HTR-8/SVneo (cell line): ENCODE data around the gene CD83.
A peak's percentile ranks its signal among the peaks of the same experiment; 100 is the strongest.

Experiments used
- DNase-seq: peaks from one replicate; pipeline ENCODE4 v3.0.0; 2011; ENCODE audit warnings: low spot score, mixed read lengths; ENCODE audit not compliant: insufficient read length
- FAIRE-seq: peaks from 2 replicates; lab custom pipeline; 2011; peaks lifted over from hg19 to GRCh38; lab: Jason Lieb, UNC

CD83 gene

DNA sequence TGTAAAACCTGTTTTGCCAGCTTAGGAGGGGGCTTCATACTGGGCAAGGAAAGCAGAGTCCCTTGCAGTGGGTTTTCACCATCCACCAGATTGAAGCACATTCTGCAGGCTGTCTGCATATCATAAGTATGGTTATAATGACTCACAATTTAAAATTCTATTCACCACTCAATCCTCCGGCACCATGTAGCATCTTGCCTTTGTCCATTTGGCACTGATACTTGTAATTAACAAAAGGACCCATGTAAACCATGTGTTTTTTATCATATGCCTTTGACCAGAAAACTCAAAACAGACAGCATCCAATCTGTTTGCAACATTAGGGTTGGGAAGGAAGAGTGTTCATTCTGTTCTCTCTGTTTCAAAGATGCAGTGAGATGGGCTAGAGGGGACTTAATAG, 3.0 kb downstream of the CD83 start:
- DNase-seq (no peak), FAIRE-seq (no peak)

DNA sequence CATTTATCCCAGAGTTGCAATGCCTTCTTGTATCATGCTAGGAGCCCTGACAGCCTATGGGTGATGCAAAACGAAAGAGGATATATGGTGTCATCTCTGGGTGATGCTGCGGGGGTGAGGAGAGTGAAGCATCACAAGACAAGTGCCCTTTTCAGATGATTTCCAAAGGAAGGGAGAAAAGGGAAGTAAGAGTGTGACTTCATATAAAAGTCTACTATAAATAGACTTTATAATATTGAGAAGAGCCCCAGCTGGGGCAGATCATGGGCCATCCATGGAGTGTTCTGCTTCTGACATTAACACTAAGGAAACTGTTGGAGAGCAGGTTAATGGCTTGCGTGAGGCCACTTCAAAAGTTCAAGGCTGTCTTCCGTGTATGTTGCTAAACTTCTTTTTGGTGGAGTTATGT, 4.4 kb downstream of the CD83 start:
- DNase-seq = no peak
- FAIRE-seq = no peak

DNA sequence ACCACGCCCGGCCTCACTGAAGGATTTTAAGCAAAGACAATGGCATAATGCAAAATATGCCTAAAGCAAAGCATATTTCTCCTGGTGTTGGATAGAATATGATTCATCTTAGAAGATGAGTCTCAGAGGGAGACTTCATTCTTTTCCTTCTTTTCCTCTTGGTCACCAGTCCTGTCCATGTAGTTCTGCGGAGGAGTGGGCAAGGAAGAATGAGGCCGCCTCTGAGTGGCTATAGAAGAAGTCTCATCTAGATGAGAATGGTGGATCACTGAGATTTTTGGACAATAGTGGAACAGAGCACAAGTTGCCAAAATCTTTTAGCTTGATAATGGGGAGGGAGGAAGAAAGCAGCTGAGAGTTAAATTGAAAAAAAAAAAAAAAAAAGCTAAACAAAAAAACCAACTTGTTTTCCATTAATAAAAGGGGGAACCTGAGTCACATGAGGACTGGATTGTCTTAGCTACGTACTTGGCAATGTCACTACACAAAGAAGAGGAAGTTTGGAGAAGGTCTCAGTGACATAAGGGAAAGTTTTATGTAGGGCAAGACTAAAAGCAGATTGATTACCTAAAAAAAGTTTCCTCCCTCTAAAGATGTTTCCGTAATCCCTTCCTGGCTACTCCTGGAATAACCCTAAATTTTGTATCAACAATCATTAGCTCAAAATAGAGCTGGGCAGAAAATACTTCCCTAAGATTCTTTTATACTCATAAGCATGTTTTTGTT, 6.0 kb downstream of the CD83 start:
- FAIRE-seq (no peak), DNase-seq (no peak)

DNA sequence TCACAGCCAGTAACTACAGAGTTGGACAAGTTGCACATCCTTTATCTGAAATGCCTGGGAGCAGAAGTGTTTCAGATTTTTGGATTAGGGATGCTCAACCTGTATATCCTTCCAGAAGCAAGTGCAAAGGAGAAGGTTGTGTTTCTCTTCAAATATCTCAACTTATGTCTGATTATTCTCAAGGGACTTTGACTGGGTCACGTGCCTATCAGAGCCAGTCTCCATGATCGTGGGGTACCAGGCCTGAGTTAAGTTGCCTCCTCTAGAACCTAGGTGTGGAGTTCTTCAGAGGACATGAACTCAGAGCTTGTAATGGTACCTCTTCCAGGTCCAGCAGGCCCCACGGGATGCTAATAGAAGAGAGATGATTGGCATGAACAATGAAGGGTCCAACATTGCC, 7.8 kb downstream of the CD83 start:
- DNase-seq = no peak
- no peak for FAIRE-seq

DNA sequence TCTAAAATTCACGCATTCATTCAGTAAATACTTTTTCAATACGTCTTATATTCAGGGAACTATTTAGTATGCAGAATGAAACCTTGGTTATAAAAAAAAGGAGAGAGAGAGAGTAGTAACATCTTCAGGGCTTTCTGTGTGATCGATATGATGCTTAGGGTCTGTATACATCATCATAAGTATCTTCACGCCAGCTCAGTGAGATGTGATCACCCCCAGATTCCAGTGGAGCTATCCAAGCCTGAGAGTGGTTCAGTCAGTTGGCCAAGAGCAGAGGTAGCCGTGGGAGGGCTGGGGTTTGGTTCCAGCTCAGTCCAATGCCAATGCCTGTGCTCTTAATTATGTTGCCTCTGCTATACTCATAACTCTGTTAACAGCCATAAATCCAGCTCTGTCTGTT, 8.6 kb downstream of the CD83 start:
- no peak for FAIRE-seq
- DNase-seq = no peak

DNA sequence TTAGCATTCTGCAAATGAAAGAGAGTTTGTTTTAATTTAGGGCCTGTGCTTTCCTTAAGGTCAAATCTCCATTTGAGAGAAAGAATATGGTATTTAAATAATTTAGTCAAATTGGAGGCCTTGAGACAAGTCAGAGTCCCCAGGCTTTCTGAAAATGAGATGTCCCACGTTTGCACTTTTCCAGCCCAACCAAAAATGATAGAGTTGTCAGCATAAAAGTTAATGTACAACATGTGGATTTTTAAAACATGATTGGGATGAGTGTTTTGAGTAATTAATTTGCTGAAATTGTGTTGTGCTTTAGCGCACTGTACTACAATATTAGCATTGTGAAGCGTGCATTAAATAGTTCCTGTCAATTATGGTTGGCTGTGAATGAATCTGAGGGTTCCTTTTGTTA, 10.0 kb downstream of the CD83 start:
- DNase-seq (no peak), FAIRE-seq (no peak)

DNA sequence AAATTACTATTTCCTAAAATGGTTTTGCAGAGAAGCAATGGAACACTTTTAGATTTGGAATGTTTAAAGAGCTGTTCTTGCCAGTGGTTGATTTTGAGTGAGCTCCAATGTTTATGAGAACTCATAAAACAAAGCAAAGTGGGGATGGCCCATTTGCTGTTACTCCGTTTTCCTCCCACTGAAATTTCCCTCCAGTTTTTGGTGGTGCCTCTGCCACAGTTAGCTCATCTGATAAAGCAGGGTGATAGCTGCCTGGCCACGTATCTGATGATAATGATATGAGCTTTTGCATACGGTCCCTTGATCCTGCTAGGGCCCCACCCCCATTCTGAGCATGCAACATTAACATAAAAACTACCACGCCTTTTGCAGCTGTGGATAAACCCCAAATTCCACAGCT, 10.4 kb downstream of the CD83 start:
- no peak for FAIRE-seq
- DNase-seq = no peak

DNA sequence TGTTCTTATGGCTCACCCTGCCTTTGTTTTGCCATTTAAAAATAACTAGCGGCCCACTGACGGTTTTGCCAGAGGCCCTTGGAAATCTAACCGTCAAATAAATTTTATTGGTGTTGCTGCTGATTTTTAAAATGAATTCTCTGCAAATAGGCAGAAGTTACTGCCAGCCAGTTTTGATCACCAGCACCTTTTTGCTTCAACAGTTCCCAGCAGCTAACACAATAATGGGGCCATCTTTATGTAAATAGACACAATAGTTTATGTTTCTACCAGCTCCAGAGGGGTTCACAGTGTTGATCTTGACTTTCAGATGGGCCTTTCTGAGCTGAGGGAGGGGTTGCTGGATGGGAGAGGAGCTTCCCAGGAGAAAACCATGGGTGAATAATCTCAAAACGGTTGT, 11.2 kb downstream of the CD83 start:
- DNase-seq (no peak), FAIRE-seq (no peak)

DNA sequence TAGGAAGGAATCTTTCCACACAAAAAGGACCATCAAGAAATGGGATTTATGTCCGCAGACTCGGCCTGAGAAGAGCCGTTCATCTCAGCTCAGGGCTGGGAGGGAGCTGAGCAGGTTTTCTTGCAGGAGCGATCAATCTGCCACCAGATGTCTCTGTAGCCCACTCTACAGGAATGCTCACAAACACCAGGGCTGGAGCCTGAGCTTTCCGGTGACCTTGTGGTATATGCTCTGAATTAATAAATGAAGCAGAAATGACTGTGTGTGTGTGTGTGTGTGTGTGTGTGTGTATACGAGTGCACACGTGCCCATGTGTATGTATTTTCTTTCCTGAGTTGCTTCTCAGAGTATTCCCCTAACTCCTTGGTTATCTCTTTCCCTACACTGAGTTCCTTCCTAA, 12.0 kb downstream of the CD83 start:
- FAIRE-seq (no peak), DNase-seq (peak; percentile 73)

DNA sequence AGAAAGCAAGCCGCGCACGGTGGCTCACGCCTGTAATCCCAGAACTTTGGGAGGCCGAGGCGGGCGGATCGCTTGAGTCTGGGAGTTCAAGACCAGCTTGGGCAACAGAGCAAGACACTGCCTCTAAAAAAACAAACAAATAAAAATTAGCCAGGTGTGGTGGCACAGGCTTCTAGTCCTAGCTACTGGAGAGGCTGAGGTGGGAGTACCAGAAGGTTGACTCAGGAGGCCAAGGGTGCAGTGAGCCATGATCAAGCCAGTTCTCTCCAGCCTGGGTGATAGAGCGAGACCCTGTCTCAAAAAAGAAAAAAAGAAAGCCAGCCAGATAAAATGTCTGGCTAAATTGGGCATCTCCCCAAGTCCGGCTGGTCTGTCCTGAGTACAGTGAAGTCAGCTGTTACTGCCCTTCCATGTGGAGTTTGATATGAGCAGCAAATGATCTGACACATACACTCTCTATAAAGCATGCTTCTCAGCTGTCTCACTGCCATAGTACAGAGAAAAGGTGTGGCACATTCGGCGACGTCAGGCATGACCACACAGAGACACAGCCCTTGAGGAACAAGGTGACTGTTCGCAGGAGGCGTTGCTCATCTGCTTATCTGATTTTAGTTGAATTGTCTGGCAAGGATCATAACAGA, 13.0 kb downstream of the CD83 start:
- DNase-seq (no peak), FAIRE-seq (peak; percentile 13)

DNA sequence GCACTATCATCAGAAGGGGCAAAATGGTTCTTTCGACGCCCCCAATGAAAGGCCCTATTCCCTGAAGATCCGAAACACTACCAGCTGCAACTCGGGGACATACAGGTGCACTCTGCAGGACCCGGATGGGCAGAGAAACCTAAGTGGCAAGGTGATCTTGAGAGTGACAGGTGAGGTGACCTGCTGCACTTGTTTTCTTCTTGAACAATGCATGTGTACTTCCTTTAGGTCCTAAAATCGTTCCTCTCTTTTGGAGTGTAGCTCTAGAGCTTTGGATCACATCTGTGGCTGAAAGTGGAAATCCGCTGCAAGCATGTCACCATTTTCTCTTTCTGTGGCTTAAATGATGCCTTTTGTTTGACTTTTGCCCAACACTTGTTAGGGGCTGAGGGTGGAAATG, 14.0 kb downstream of the CD83 start:
- FAIRE-seq (no peak), DNase-seq (no peak)

DNA sequence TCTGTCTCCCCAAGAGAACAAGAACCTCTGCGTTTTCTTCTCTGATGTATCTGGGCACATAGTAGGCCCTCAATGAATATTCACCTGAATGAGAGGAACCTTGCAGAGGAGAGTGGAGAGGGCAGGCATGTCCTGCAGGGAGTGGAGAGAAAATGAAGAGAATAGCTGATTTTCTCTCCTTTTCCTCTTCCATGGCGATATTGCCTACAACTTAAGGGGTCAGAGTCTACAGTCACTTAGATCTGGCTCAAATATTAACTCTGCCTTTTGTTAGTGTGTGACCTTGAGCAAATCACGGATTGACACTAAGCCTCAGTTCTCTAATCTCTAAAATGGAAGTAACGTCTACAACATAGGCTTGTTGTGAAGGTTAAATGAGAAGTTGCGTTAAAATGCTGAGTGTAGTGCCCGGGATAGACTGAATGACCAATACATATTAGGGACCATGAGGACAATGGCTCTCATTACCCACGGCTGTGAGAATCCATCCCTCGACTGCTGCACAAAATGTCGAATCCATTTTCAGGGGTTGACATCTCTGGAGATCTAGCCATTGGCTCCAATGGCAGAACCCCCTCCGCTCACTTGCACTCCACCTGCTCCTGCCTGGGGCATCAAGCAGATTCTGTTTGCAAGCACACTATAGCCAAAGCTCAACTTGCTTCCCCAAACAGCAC, 14.8 kb downstream of the CD83 start:
- DNase-seq (no peak), FAIRE-seq (no peak)

DNA sequence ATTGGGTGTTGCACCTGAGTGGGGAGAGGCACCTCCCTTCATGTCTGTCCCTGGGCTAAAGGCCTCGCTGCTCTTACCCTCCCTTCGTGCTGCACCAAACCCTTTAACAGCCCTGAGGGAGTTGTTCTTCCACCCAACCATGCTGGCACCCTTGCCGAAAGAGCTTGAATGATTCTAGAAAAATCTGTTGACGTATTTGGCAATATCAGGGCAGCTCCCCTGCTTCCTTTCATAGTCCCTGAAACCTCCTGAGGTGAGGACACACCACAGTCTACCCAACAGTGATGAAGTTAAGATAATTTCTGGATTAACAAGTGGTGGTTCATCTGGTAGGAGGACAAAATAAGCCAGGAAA, 15.3 kb downstream of the CD83 start:
- DNase-seq (no peak), FAIRE-seq (no peak)

DNA sequence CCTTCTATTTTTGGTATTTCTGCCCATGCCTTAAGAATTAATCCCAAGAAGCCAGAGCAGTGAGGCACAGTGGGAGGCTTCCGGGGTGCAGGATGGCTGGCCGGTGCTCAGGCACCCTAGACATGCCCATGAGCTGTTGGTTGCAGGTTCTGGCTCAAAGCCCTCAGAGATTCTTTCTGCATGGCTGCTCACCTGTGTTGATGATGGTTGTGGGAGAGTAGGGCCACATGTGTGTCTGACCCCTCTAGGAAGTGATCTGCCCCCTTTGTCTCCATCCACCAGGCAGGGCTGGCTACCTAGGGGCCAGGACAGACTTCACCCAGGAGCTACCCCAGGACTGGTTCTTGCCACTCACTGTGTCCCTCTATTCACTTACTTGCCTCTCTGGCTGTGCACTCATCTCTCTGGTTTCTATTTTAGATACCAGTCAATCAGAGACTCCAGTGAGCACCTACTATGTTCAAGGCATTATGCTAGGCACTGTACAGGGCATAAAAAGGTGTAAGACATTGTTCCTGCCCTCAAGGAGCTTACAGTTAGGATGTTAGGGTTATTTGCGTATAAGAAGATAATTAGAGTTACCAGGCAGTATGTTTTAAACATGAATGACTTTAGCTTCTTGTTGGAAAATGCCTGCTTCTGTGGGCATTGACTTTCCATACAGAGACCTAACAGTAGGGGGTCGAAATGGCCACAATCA, 16.8 kb downstream of the CD83 start:
- no peak for FAIRE-seq

DNA sequence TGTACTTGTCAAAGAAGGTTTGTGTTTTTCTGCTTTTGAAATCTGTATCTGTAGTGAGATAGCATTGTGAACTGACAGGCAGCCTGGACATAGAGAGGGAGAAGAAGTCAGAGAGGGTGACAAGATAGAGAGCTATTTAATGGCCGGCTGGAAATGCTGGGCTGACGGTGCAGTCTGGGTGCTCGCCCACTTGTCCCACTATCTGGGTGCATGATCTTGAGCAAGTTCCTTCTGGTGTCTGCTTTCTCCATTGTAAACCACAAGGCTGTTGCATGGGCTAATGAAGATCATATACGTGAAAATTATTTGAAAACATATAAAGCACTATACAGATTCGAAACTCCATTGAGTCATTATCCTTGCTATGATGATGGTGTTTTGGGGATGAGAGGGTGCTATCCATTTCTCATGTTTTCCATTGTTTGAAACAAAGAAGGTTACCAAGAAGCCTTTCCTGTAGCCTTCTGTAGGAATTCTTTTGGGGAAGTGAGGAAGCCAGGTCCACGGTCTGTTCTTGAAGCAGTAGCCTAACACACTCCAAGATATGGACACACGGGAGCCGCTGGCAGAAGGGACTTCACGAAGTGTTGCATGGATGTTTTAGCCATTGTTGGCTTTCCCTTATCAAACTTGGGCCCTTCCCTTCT, 18.4 kb downstream of the CD83 start:
- DNase-seq = no peak
- no peak for FAIRE-seq

More for the DNA sequence above, 16.8 kb downstream of the CD83 start:
- no peak for DNase-seq

DNA sequence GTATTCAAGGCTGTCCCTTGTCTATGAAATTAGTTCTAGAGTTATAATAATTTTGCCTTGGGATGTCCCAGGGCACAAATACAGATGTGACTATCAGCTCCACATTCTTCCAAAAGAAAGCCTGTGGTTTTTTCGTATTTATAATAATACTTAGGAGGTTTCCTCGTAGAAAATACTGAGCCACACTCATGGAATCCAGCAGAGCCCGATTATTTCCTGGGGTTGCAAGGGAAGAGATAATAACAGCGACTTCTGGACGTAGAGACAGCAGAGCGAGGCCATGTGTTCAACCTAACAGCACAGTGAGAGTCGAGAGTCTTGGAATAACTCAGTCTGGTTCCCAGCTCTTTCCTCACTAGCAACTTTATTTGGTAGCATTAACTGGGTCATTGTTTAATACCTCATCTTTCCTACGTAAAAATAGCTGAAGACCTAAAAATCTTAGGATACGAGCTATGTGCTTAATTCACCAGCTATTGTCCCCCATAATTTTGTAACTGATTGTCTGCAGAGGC, 21.2 kb downstream of the CD83 start:
- FAIRE-seq = no peak
- no peak for DNase-seq

DNA sequence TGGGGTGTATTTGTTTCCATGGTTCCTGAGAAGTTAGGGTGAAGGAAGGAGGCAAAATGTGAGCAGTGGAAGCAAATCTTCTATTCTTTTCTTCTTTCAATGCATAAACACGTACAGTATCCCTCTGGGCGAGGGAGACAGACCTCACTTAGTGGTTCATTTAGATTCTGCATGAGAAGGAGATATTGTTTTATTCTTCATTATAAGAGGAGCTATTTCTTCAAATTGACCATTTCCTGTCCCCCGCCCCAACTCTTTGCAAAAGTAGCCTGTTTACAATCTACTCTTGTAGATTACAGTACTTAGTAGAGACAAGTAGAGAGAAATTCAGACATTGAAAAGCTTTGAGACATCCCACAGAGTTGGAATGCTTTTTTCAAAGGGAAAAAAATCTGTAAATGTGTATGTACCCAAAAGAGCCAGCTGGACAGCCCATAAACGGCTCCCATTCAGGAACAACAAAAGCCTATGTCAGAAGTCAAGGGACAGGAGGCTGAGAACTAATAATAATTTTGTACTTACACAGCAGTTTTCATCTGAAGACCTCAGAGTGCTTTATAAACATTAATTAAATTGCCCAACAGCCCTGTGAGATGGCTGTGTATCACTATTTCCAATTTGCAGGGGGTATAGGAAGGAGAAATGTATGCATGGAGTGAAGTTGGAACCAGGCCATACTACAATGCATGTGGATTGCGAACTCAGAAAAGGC, 23.9 kb downstream of the CD83 start:
- FAIRE-seq (no peak), DNase-seq (no peak)

DNA sequence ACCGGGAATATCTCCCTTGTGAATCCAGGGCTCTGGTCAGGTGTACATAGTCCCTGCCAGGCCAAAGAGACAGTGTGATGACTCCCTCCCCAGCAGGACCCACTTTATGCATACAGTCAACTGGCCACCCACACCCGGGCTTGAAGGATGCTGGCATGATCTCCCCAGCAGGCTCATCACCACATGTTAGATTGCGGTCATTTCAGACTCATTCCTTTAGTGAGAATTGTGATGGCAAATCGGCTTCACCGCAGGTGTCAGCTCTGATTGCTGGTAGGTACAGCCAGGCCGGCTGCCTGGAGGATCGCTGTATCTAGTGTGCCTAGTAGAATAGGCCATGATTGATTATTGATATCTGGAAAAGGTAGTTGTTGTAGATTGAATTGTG, 24.5 kb downstream of the CD83 start:
- DNase-seq (no peak), FAIRE-seq (no peak)

DNA sequence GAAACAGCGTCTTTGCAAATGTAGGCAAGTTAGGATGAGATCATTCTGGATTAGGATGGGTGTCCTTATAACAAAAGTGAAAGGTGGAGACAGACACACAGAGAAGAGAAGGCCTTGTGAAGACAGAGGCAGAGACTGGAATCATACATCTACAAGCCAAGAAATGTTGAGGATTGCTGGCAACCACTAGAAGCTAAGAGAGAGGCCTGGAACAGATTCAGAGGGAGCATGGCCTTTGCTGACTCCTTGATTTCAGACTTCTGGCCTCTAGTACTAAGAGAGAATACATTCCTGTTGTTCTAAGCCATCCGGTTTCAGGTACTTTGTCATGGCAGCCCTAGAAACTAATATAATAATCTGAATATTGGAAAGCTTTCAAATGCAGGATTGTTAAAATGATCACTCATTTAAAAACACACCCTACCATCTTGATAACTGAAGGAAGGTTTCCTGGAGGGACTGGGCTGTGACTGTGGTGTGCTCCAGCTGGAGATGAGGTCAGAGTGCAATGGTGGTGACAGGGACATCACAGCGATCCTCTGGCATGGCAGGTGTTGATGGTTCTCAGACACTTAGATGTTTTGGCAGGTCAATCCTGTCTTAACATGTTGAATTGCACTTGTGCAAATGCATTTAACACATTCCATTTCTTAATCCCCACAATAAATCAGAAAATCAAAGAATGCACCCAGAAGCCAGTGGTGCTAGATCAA, 25.1 kb downstream of the CD83 start:
- no peak for DNase-seq

More for the DNA sequence above, 25.1 kb downstream of the CD83 start:
- FAIRE-seq = no peak
